CD14-positive monocyte (primary cell): ENCODE results near the gene TMEM183A. TPM values are rescaled to one million over a fixed set of nuclear protein-coding genes. Genes with fewer than 3 reads are reported as not detected.

ENCODE experiments used
- DNase-seq, 3 donors: peaks; one replicate each; pipeline ENCODE4 v3.0.0-alpha.2; 2011 to 2022
- H2AFZ ChIP-seq: 2 replicates; pipeline ENCODE4 v1.6.0; 2012; ENCODE audit warnings: mild to moderate bottlenecking, low read depth, low read length, inconsistent platforms; ENCODE audit not compliant: insufficient read depth, poor library complexity, severe bottlenecking
- H3K27ac ChIP-seq, 2 donors: 1 replicate in 1 of 2; 2 replicates in 1 of 2; pipeline ENCODE4 v1.5.1; 2012 to 2013; ENCODE audit warnings: low read length in 2 of 2, control low read depth in 1 of 2, inconsistent platforms in 1 of 2, low read depth in 1 of 2, mild to moderate bottlenecking in 1 of 2
- H3K27me3 ChIP-seq, 2 donors: one replicate each; pipeline versions ENCODE4 v1.6.0 to v1.6.1; 2011 to 2013; ENCODE audit warnings: low read length in 2 of 2; ENCODE audit not compliant: control insufficient read depth in 2 of 2, insufficient read depth in 2 of 2
- H3K36me3 ChIP-seq, 2 donors: replicated peaks in 1 of 2; 1 replicate in 1 of 2; 2 replicates in 1 of 2; pipeline versions ENCODE4 v1.5.1 to v1.6.1; 2012 to 2013; ENCODE audit warnings: low read length in 2 of 2, control low read depth in 1 of 2, inconsistent platforms in 1 of 2, mild to moderate bottlenecking in 1 of 2; ENCODE audit not compliant: insufficient read depth in 2 of 2, control insufficient read depth in 1 of 2
- H3K4me1 ChIP-seq, 2 donors: 1 replicate in 1 of 2; 2 replicates in 1 of 2; pipeline versions ENCODE4 v1.5.1 to v1.6.1; 2012 to 2013; ENCODE audit warnings: low read length in 2 of 2, control low read depth in 1 of 2, inconsistent platforms in 1 of 2, mild to moderate bottlenecking in 1 of 2, moderate library complexity in 1 of 2; ENCODE audit not compliant: insufficient read depth in 2 of 2, control insufficient read depth in 1 of 2
- H3K4me2 ChIP-seq: replicated peaks from 2 replicates; pipeline ENCODE3; 2012; ENCODE audit warnings: low read length, moderate library complexity, mild to moderate bottlenecking; ENCODE audit not compliant: poor library complexity, severe bottlenecking; ENCODE audit errors: extremely low read depth
- H3K4me3 ChIP-seq, 3 experiments: fragments of 200-600 bp in 1 of 3; sonication (generic) in 1 of 3; replicated peaks in 1 of 3; 1 replicate in 2 of 3; 2 replicates in 1 of 3; pipeline ENCODE4 v1.5.1; 2011 to 2013; ENCODE audit warnings: low read length in 3 of 3, mild to moderate bottlenecking in 3 of 3, control low read depth in 2 of 3, low read depth in 2 of 3, inconsistent platforms in 1 of 3, moderate library complexity in 1 of 3
- H3K79me2 ChIP-seq: 2 replicates; pipeline ENCODE4 v1.6.0; 2012; ENCODE audit warnings: mild to moderate bottlenecking, control low read depth, inconsistent platforms, low read length, moderate library complexity; ENCODE audit not compliant: insufficient read depth
- H3K9ac ChIP-seq: 2 replicates; pipeline ENCODE4 v1.6.0; 2017; ENCODE audit warnings: low read length, mild to moderate bottlenecking; ENCODE audit not compliant: insufficient read depth, poor library complexity, severe bottlenecking
- H3K9me3 ChIP-seq, 2 donors: replicated peaks in 1 of 2; 1 replicate in 1 of 2; 2 replicates in 1 of 2; pipeline versions ENCODE4 v1.5.1 to v1.6.1; 2012 to 2013; ENCODE audit warnings: low read length in 2 of 2, control low read depth in 1 of 2; ENCODE audit not compliant: control insufficient read depth in 1 of 2, insufficient read depth in 1 of 2
- H4K20me1 ChIP-seq: 2 replicates; pipeline ENCODE4 v1.6.0; 2012; ENCODE audit warnings: mild to moderate bottlenecking, low read length, control low read depth, moderate library complexity; ENCODE audit not compliant: insufficient read depth
- H3K27ac Mint-ChIP-seq, 7 donors: one replicate each; pipeline ENCODE4 v1.8.0; 2020; ENCODE audit warnings: mild to moderate bottlenecking in 7 of 7, mixed read lengths in 7 of 7, moderate library complexity in 6 of 7, inconsistent platforms in 2 of 7
- H3K27me3 Mint-ChIP-seq, 3 donors: one replicate each; pipeline ENCODE4 v1.8.0; 2021 to 2022; ENCODE audit warnings: low read depth in 3 of 3, mild to moderate bottlenecking in 3 of 3, mixed read lengths in 3 of 3, moderate library complexity in 3 of 3, inconsistent platforms in 1 of 3
- H3K36me3 Mint-ChIP-seq, 2 donors: one replicate each; pipeline ENCODE4 v1.8.0; 2020; ENCODE audit warnings: mixed read lengths in 2 of 2, inconsistent platforms in 1 of 2, mild to moderate bottlenecking in 1 of 2
- H3K4me1 Mint-ChIP-seq: one replicate; pipeline ENCODE4 v1.8.0; 2020; ENCODE audit warnings: mild to moderate bottlenecking, mixed read lengths
- H3K4me3 Mint-ChIP-seq, 2 donors: one replicate each; pipeline ENCODE4 v1.8.0; 2020; ENCODE audit warnings: mild to moderate bottlenecking in 2 of 2, mixed read lengths in 2 of 2, moderate library complexity in 1 of 2
- H3K9me3 Mint-ChIP-seq, 7 donors: one replicate each; pipeline ENCODE4 v1.8.0; 2020 to 2022; ENCODE audit warnings: mixed read lengths in 7 of 7, mild to moderate bottlenecking in 6 of 7, moderate library complexity in 6 of 7, inconsistent platforms in 2 of 7
- WGBS: methylation state at CpG from one replicate; pipeline ENCODE4 v1.1.5; 2013; ENCODE audit warnings: missing lambda C conversion rate; ENCODE audit not compliant: insufficient coverage; 5-methylcytosine and 5-hydroxymethylcytosine counted together
- intact Hi-C, 2 donors: fragments of 100-400 bp; cut with micrococcal nuclease; formaldehyde crosslinking; loops; one replicate each; pipeline versions ENCODE4 v1.15.0 to v1.15.1; 2023
- polyA plus RNA-seq, 3 donors: library from polyadenylated mRNA; depleted of rRNA in 1 of 3; unstranded in 2 of 3; stranded (reverse) in 1 of 3; fragments of 300-500 nt in 2 of 3; fragments of >200 nt in 1 of 3; fragmentation: Illumina TruSeq in 2 of 3; gene quantifications; 1 replicate in 2 of 3; 2 replicates in 1 of 3; pipeline ENCODE4 v1.2.3, GENCODE V29; 2012 to 2021
- TF ChIP-seq, protein P1 (sequence below): fragments of 200-600 bp; IDR thresholded peaks from one replicate; pipeline ENCODE4 v1.8.0; 2022; ENCODE audit warnings: antibody characterized with exemption, mild to moderate bottlenecking

The TMEM183A gene
- polyA plus RNA-seq, 3 donors = 60.5 to 84.9 (median 70.0) TPM

DNA sequence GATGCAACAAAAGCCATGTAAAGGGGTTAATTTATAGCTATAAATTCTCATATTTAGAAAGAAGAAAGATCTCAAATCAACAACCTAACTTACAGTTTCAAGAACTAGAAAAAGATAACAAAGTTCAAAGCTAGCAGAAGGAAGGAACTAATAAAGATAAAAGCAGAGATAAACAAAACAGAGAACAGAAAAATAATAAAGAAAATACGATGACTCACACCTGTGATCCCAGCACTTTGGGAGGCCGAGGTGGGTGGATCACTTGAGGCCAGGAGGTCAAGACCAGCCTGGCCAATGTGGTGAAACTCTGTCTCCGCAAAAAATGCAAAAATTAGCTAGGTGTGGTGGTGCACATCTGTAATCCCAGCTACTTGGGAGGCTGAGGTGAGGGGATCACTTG, 12.4 kb upstream of the TMEM183A start:
- Histone ChIP-seq H3K9me3 (no peaks in the 10 kb centered on the region), H3K27me3 (no peaks in the 10 kb centered on the region), H3K79me2 (no peaks in the 10 kb centered on the region), H3K9ac (no peak overlapping the region), H4K20me1 (no peaks in the 10 kb centered on the region), H3K4me1 (peaks cover 14 to 19% of the 10 kb centered on the region in 2 donors), H3K36me3 (no peaks in the 10 kb centered on the region), H3K27ac (no peak overlapping the region), H3K4me3 (no peak overlapping the region), H2AFZ (no peak overlapping the region), H3K4me2 (no peak overlapping the region)
- Mint-ChIP-seq H3K27me3 (peaks cover 0 to 3% (median 2%) of the 10 kb centered on the region in 3 donors), H3K9me3 (peaks cover 0 to 9% (median 0%) of the 10 kb centered on the region in 7 donors), H3K36me3 (no peaks in the 10 kb centered on the region), H3K27ac (no peak overlapping the region), H3K4me3 (no peak overlapping the region), H3K4me1 (peaks cover 20% of the 10 kb centered on the region)
- intact Hi-C loops = loop anchor here in 1 of 2 donors (5.0 kb wide), 1 partner anchor 67 kb away; the partner anchor contains the start of gene KLHL12
- no peak for DNase-seq
- WGBS = 63% methylated on average over 2 of the region's 3 CpGs
- TF ChIP-seq, protein P1, sequence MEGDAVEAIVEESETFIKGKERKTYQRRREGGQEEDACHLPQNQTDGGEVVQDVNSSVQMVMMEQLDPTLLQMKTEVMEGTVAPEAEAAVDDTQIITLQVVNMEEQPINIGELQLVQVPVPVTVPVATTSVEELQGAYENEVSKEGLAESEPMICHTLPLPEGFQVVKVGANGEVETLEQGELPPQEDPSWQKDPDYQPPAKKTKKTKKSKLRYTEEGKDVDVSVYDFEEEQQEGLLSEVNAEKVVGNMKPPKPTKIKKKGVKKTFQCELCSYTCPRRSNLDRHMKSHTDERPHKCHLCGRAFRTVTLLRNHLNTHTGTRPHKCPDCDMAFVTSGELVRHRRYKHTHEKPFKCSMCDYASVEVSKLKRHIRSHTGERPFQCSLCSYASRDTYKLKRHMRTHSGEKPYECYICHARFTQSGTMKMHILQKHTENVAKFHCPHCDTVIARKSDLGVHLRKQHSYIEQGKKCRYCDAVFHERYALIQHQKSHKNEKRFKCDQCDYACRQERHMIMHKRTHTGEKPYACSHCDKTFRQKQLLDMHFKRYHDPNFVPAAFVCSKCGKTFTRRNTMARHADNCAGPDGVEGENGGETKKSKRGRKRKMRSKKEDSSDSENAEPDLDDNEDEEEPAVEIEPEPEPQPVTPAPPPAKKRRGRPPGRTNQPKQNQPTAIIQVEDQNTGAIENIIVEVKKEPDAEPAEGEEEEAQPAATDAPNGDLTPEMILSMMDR = no peak

DNA sequence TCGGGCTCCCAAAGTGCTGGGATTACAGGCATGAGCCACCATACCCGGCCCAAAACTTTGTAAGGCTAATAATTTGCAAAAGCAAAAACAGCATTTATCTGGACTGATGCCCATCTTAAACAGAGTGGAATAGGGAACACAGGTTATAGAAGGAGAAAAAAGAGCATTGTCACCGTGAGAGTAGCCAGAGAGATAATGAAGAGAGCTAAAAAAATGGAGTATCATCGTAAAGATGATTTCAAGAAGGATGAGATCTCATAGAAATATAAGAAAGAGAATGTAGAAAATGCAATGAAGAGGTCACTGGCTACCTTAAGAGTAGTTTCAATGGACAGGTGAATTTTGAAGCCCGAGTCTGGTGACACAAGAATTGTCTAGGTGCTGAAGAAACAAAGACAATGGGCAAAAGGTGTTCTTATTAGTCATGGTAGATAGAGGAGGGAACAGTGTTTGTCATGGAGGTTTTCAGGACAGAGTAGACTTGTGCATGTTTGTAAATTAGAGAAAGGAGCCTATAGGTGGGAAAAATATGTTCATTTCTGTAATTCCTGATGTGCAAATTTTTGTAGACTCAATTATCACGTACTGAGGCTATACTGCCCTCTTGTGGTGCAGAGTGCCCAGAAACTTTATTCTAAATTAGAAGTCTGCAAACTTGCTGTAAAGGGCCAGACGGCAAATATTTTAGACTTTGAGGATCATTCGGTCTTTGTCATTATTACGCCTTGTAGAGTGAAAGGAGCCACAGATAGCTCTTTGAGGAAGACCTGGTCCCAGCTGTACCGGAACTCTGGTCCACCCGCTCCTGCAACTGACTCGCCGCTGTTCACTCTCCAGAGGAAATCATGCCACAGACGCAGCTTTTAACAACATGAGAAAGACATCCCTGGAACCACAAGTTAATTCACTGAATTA, 8.1 kb upstream of the TMEM183A start:
- DNase-seq = peak; percentile 54 to 71 (median 60)
- H3K9me3 Mint-ChIP-seq = no peaks in the 10 kb centered on the region
- no peaks in the 10 kb centered on the region for H4K20me1 ChIP-seq
- no peak overlapping the region for H3K27ac ChIP-seq
- peak overlapping the region; percentile 69 for H2AFZ ChIP-seq
- no peaks in the 10 kb centered on the region for H3K9me3 ChIP-seq
- no peak overlapping the region for H3K9ac ChIP-seq
- no peaks in the 10 kb centered on the region for H3K36me3 ChIP-seq
- peaks cover 0 to 2% (median 1%) of the 10 kb centered on the region in 3 donors for H3K27me3 Mint-ChIP-seq
- 25% methylated on average over 13 of the region's 14 CpGs for WGBS
- intact Hi-C loops = loop anchor here in 1 of 2 donors (5.0 kb wide), 1 partner anchor 72 kb away; the partner anchor contains the start of gene KLHL12
- peak overlapping the region; percentile 29 for H3K4me2 ChIP-seq
- peaks cover 7% of the 10 kb centered on the region for H3K4me1 Mint-ChIP-seq
- peak overlapping the region; percentile 62 to 83 for H3K4me3 Mint-ChIP-seq
- TF ChIP-seq, protein P1 = peak; percentile 90
- peak overlapping the region in 1 of 7 donors; percentile 47 for H3K27ac Mint-ChIP-seq
- peaks cover 3 to 6% of the 10 kb centered on the region in 2 donors for H3K4me1 ChIP-seq
- H3K79me2 ChIP-seq = no peaks in the 10 kb centered on the region
- no peaks in the 10 kb centered on the region for H3K27me3 ChIP-seq
- H3K36me3 Mint-ChIP-seq = no peaks in the 10 kb centered on the region
- H3K4me3 ChIP-seq = no peak overlapping the region
